ENCODE data around the gene THSD4.

DNA sequence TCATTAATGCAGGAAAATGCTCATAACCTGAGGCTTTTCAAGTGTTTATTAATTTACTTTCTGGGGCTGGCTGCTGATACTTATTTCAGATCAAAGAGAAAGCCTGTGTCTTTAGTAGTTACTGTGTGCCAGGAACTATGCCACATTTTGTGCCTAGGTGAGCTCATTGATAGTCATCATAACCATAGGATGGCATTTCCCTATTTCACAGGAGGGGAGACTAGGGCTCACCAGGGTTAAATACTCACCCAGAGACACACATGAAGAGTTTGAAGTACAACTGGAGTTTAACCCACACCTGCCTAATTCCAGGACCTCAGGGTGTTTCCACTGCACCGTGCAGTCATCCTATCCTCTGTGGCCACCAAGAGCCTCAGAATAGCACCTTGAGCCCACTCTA lies 430.7 kb downstream of the THSD4 start:
- TF ChIP-seq, protein P1, sequence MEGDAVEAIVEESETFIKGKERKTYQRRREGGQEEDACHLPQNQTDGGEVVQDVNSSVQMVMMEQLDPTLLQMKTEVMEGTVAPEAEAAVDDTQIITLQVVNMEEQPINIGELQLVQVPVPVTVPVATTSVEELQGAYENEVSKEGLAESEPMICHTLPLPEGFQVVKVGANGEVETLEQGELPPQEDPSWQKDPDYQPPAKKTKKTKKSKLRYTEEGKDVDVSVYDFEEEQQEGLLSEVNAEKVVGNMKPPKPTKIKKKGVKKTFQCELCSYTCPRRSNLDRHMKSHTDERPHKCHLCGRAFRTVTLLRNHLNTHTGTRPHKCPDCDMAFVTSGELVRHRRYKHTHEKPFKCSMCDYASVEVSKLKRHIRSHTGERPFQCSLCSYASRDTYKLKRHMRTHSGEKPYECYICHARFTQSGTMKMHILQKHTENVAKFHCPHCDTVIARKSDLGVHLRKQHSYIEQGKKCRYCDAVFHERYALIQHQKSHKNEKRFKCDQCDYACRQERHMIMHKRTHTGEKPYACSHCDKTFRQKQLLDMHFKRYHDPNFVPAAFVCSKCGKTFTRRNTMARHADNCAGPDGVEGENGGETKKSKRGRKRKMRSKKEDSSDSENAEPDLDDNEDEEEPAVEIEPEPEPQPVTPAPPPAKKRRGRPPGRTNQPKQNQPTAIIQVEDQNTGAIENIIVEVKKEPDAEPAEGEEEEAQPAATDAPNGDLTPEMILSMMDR (conservative IDR thresholded peaks at IDR 0.05) = no peak
- TF ChIP-seq ZFX (IDR thresholded peaks at IDR 0.05) = no peak

Measured in C4-2B (cell line).